ENCODE measurements around the gene PLEK.

GRCh38 chr2:68423966-68424650 lies 59.0 kb downstream of the PLEK start:
- no peak for TF ChIP-seq EZH2phosphoT487 (IDR thresholded peaks at IDR 0.05; ENCODE audit: borderline replicate concordance, low read depth)
- no peak for TF ChIP-seq CTCF (IDR thresholded peaks at IDR 0.05)
- no peak for TF ChIP-seq POLR2AphosphoS5 (IDR thresholded peaks at IDR 0.05; ENCODE audit: low read depth, low read length)
- no peak for TF ChIP-seq USF1 (IDR thresholded peaks at IDR 0.05; ENCODE audit: borderline replicate concordance, low read depth)
- TF ChIP-seq SIN3A (IDR thresholded peaks at IDR 0.05; ENCODE audit: borderline replicate concordance, low read depth, low read length) = no peak
- no peak for TF ChIP-seq MXI1 (IDR thresholded peaks at IDR 0.05; ENCODE audit: low read depth, low read length)

All from SK-N-SH (cell line).